ENCODE measurements around the gene GRIN2A.

- TF ChIP-seq POLR2A (IDR thresholded peaks at IDR 0.05; ENCODE audit: low read length) (no peak), GATA1 (IDR thresholded peaks at IDR 0.05; ENCODE audit: low read depth, low read length) (no peak)
Measured at GRCh38 chr16:10120953-10121352, 61.3 kb downstream of the GRIN2A start.

Data from erythroblast (primary cell).